Measurements from ENCODE around the gene ARIH2. TPM values are rescaled to one million over a fixed set of nuclear protein-coding genes. Genes with fewer than 3 reads are reported as not detected.
"Not testable (repeated sequence)": the region's sequence is repeated elsewhere in the genome, so short reads cannot be mapped to it uniquely, and the experiment has no call there.

Gene ARIH2
- total RNA-seq, 3 donors from 2014 or later: 70.7 to 111 (median 100.0) TPM

- no peaks in the 10 kb centered on the region for H3K36me3 ChIP-seq
- H3K9me3 ChIP-seq: no peaks in the 10 kb centered on the region
- peak overlapping the region; percentile 76 to 81 for H3K27ac ChIP-seq
- TF ChIP-seq CTCF (IDR thresholded peaks at IDR 0.05) (no peak), POLR2AphosphoS5 (IDR thresholded peaks at IDR 0.05) (no peak), POLR2A (IDR thresholded peaks at IDR 0.05) (no peak)
- no peaks in the 10 kb centered on the region for H3K27me3 ChIP-seq
- intact Hi-C loops (cut with DNase I; ENCODE audit: low total_unique reads): no loop called here
- peaks cover 0 to 7% of the 10 kb centered on the region in 2 donors for H3K4me1 ChIP-seq
- DNase-seq (ENCODE audit: low spot score in 2 of 2): no peak
- H3K4me3 ChIP-seq: peak overlapping the region; percentile 60 to 81 (median 75)
These were observed 20.9 kb upstream of the ARIH2 start for GRCh38 chr3:48897460-48898376.

- Histone ChIP-seq H3K4me1 (peaks cover 0 to 7% of the 10 kb centered on the region in 2 donors), H3K27ac (peak within 1 kb of the TSS; percentile 76 to 81), H3K4me3 (peak within 1 kb of the TSS; percentile 60 to 81 (median 75)), H3K27me3 (no peaks in the 10 kb centered on the region), H3K36me3 (no peaks in the 10 kb centered on the region), H3K9me3 (no peaks in the 10 kb centered on the region)
- DNase-seq (ENCODE audit: low spot score in 2 of 2): peak; percentile 66 to 86
- TF ChIP-seq POLR2AphosphoS5 (IDR thresholded peaks at IDR 0.05) (peak in 2 of 3 donors; percentile 39 to 44), CTCF (IDR thresholded peaks at IDR 0.05) (no peak)
- intact Hi-C loops (cut with DNase I; ENCODE audit: low total_unique reads): no loop called here
These were observed 20.0 kb upstream of the ARIH2 start, which contains the start of gene SLC25A20 for GRCh38 chr3:48898383-48899234. TSS of gene SLC25A20 (minus strand) at chr3:48898882. CDS start at chr3:48898794, 88 bp downstream.

GRCh38 chr3:48899273-48899672 lies 19.4 kb upstream of the ARIH2 start:
- H3K4me1 ChIP-seq: peaks cover 0 to 7% of the 10 kb centered on the region in 2 donors
- TF ChIP-seq POLR2A (IDR thresholded peaks at IDR 0.05): no peak
- TF ChIP-seq CTCF (IDR thresholded peaks at IDR 0.05): no peak
- no peak for TF ChIP-seq POLR2AphosphoS5 (IDR thresholded peaks at IDR 0.05)
- intact Hi-C loops (cut with DNase I; ENCODE audit: low total_unique reads): no loop called here
- no peaks in the 10 kb centered on the region for H3K27me3 ChIP-seq
- H3K9me3 ChIP-seq: no peaks in the 10 kb centered on the region
- H3K4me3 ChIP-seq: peak overlapping the region; percentile 60 to 81 (median 75)
- DNase-seq (ENCODE audit: low spot score in 2 of 2): no peak
- H3K36me3 ChIP-seq: no peaks in the 10 kb centered on the region
- H3K27ac ChIP-seq: peak overlapping the region; percentile 76 to 81

- DNase-seq (ENCODE audit: low spot score in 2 of 2); H3K4me1 ChIP-seq: not testable (repeated sequence)
These were observed 11.6 kb upstream of the ARIH2 start for GRCh38 chr3:48907026-48907425.

GRCh38 chr3:48915296-48915695 lies 3.3 kb upstream of the ARIH2 start:
- Histone ChIP-seq H3K36me3 (no peaks in the 10 kb centered on the region), H3K4me1 (no peaks in the 10 kb centered on the region), H3K27ac (no peak overlapping the region), H3K9me3 (no peaks in the 10 kb centered on the region), H3K4me3 (no peak overlapping the region), H3K27me3 (no peaks in the 10 kb centered on the region)
- no peak for DNase-seq (ENCODE audit: low spot score in 2 of 2)
- TF ChIP-seq POLR2AphosphoS5 (IDR thresholded peaks at IDR 0.05): no peak
- TF ChIP-seq POLR2A (IDR thresholded peaks at IDR 0.05): no peak
- TF ChIP-seq CTCF (IDR thresholded peaks at IDR 0.05): no peak
- intact Hi-C loops (cut with DNase I; ENCODE audit: low total_unique reads): no loop called here

More at GRCh38 chr3:48907026-48907425, 11.6 kb upstream of the ARIH2 start:
- H3K9me3 ChIP-seq; H3K27me3 ChIP-seq; intact Hi-C loops (cut with DNase I; ENCODE audit: low total_unique reads); H3K36me3 ChIP-seq; H3K4me3 ChIP-seq; H3K27ac ChIP-seq: not testable (repeated sequence)

All from breast epithelium (tissue), 4 donors.